Trophoblast cell (in vitro differentiated cells and primary cell): ENCODE measurements around the gene MLYCD.
A peak's percentile ranks its signal among the peaks of the same experiment; 100 is the strongest.

Experiments
- DNase-seq, 2 donors: peaks; one replicate each; pipeline ENCODE4 v3.0.0-alpha.2; 2016
- H2AFZ ChIP-seq: 2 replicates; pipeline ENCODE4 v1.6.1; 2013; ENCODE audit warnings: low read length, moderate library complexity, mild to moderate bottlenecking; ENCODE audit not compliant: insufficient read depth, poor library complexity
- H2AK5ac ChIP-seq: 2 replicates; pipeline ENCODE4 v1.6.1; 2013; ENCODE audit warnings: mild to moderate bottlenecking, low read length
- H2BK120ac ChIP-seq: 2 replicates; pipeline ENCODE4 v1.6.1; 2013; ENCODE audit warnings: low read length, mild to moderate bottlenecking, moderate library complexity; ENCODE audit not compliant: insufficient read depth, poor library complexity
- H2BK12ac ChIP-seq: 2 replicates; pipeline ENCODE4 v1.6.1; 2013; ENCODE audit warnings: mild to moderate bottlenecking, low read length, moderate library complexity
- H2BK5ac ChIP-seq: 2 replicates; pipeline ENCODE4 v1.6.1; 2013; ENCODE audit warnings: low read length, low read depth, moderate library complexity, mild to moderate bottlenecking; ENCODE audit not compliant: poor library complexity
- H3K14ac ChIP-seq: 2 replicates; pipeline ENCODE4 v1.6.1; 2013; ENCODE audit warnings: mild to moderate bottlenecking, low read length
- H3K18ac ChIP-seq: 2 replicates; pipeline ENCODE4 v1.6.1; 2013; ENCODE audit warnings: mild to moderate bottlenecking, low read length
- H3K23ac ChIP-seq: 2 replicates; pipeline ENCODE4 v1.6.1; 2013; ENCODE audit warnings: low read length
- H3K27ac ChIP-seq: 2 replicates; pipeline ENCODE4 v1.5.1; 2013; ENCODE audit warnings: low read depth, mild to moderate bottlenecking, inconsistent platforms, low read length, moderate library complexity
- H3K27me3 ChIP-seq: 2 replicates; pipeline ENCODE4 v1.6.1; 2013; ENCODE audit warnings: inconsistent platforms, mild to moderate bottlenecking, low read length, moderate library complexity; ENCODE audit not compliant: insufficient read depth
- H3K36me3 ChIP-seq, 2 experiments: 1 replicate in 1 of 2; 2 replicates in 1 of 2; pipeline ENCODE4 v1.6.1; 2013; ENCODE audit warnings: low read length in 2 of 2, mild to moderate bottlenecking in 2 of 2, moderate library complexity in 1 of 2; ENCODE audit not compliant: insufficient read depth in 2 of 2, control insufficient read depth in 1 of 2
- H3K4ac ChIP-seq: 2 replicates; pipeline ENCODE4 v1.6.1; 2013; ENCODE audit warnings: low read depth, mild to moderate bottlenecking, low read length, moderate library complexity
- H3K4me1 ChIP-seq, 2 experiments: 1 replicate in 1 of 2; 2 replicates in 1 of 2; pipeline ENCODE4 v1.6.1; 2013; ENCODE audit warnings: low read length in 2 of 2, mild to moderate bottlenecking in 2 of 2, moderate library complexity in 1 of 2; ENCODE audit not compliant: insufficient read depth in 2 of 2, control insufficient read depth in 1 of 2
- H3K4me2 ChIP-seq: 2 replicates; pipeline ENCODE4 v1.6.1; 2013; ENCODE audit warnings: inconsistent platforms, mild to moderate bottlenecking, low read length, moderate library complexity
- H3K4me3 ChIP-seq: 2 replicates; pipeline ENCODE4 v1.5.1; 2013; ENCODE audit warnings: mild to moderate bottlenecking, low read depth, low read length, inconsistent platforms
- H3K79me1 ChIP-seq: one replicate; pipeline ENCODE4 v1.6.1; 2013; ENCODE audit warnings: low read length
- H3K79me2 ChIP-seq: 2 replicates; pipeline ENCODE4 v1.6.1; 2013; ENCODE audit warnings: low read length, mild to moderate bottlenecking; ENCODE audit not compliant: control insufficient read depth, insufficient read depth, poor library complexity
- H3K9ac ChIP-seq: 2 replicates; pipeline ENCODE4 v1.6.1; 2013; ENCODE audit warnings: mild to moderate bottlenecking, low read length
- H3K9me3 ChIP-seq: 2 replicates; pipeline ENCODE4 v1.6.1; 2013; ENCODE audit warnings: low read depth, mild to moderate bottlenecking, control low read depth, inconsistent platforms, low read length; ENCODE audit not compliant: insufficient read depth
- H4K12ac ChIP-seq: 2 replicates; pipeline ENCODE4 v1.6.1; 2013; ENCODE audit warnings: low read depth, mild to moderate bottlenecking, low read length, moderate library complexity
- H4K8ac ChIP-seq: 2 replicates; pipeline ENCODE4 v1.6.1; 2013; ENCODE audit warnings: low read depth, mild to moderate bottlenecking, low read length, moderate library complexity
- H4K91ac ChIP-seq: one replicate; pipeline ENCODE4 v1.6.1; 2013; ENCODE audit warnings: low read depth, mild to moderate bottlenecking, low read length, moderate library complexity
- WGBS: extraction: QIAGEN DNeasy Blood & Tissue Kit; methylation state at CpG from one replicate; pipeline ENCODE4 v1.1.7; 2013; ENCODE audit warnings: missing lambda C conversion rate; ENCODE audit not compliant: insufficient read length, insufficient coverage; ENCODE audit errors: extremely low coverage; 5-methylcytosine and 5-hydroxymethylcytosine counted together

MLYCD gene

DNA sequence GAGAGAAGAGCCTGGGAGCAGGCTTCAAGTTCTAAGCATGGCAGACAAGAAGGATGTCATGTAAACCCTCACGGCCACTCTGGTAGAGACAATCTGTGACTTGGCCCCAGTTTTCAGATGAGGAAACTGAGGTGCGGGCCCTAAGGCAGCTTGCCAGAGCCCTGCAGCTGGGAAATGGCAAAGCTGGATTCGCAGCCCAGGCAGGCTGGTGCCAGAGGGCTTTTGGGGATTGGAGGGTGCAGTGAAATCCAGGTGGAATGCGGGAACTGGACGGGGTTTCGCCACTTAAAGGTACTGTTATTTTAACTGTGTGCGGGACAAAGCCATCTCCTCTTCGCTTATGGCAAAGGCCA is 53.6 kb downstream of the MLYCD start:
- no CpG with 5 or more reads among the region's 8 CpGs for WGBS
- Histone ChIP-seq H3K27me3 (no peaks in the 10 kb centered on the region), H2AFZ (no peak overlapping the region), H3K14ac (no peak overlapping the region), H3K18ac (no peak overlapping the region), H3K36me3 (no peaks in the 10 kb centered on the region), H3K9ac (no peak overlapping the region), H2AK5ac (no peak overlapping the region), H2BK12ac (peak overlapping the region; percentile 16), H3K4me1 (peaks cover 9 to 16% of the 10 kb centered on the region in 2 experiments), H4K12ac (peak overlapping the region; percentile 32), H3K79me2 (peaks cover 2% of the 10 kb centered on the region), H3K4me2 (peak overlapping the region; percentile 25), H2BK120ac (no peak overlapping the region), H3K4me3 (no peak overlapping the region), H4K91ac (peak overlapping the region; percentile 29), H3K23ac (no peak overlapping the region), H2BK5ac (no peak overlapping the region), H3K27ac (no peak overlapping the region), H3K9me3 (peaks cover 3% of the 10 kb centered on the region), H3K79me1 (peaks cover 5% of the 10 kb centered on the region), H4K8ac (no peak overlapping the region), H3K4ac (no peak overlapping the region)
- DNase-seq = no peak

- Histone ChIP-seq H4K91ac (peak within 1 kb of the TSS; percentile 45), H2AFZ (peak within 1 kb of the TSS; percentile 57), H3K27ac (no peak within 1 kb of the TSS), H3K27me3 (no peaks in the 10 kb centered on the region), H3K79me2 (peaks cover 2% of the 10 kb centered on the region), H2AK5ac (peak within 1 kb of the TSS; percentile 33), H4K8ac (peak within 1 kb of the TSS; percentile 50), H3K4me3 (peak within 1 kb of the TSS; percentile 52), H2BK5ac (peak within 1 kb of the TSS; percentile 54), H3K4me1 (peaks cover 9 to 16% of the 10 kb centered on the region in 2 experiments), H3K18ac (peak within 1 kb of the TSS; percentile 33), H3K14ac (peak within 1 kb of the TSS; percentile 33), H3K9ac (no peak within 1 kb of the TSS), H3K4ac (no peak within 1 kb of the TSS), H2BK12ac (peak within 1 kb of the TSS; percentile 56), H2BK120ac (peak within 1 kb of the TSS; percentile 41), H4K12ac (peak within 1 kb of the TSS; percentile 46), H3K36me3 (no peaks in the 10 kb centered on the region), H3K9me3 (peaks cover 1% of the 10 kb centered on the region), H3K79me1 (peaks cover 5% of the 10 kb centered on the region), H3K23ac (no peak within 1 kb of the TSS), H3K4me2 (peak within 1 kb of the TSS; percentile 72)
- no CpG with 5 or more reads among the region's 30 CpGs for WGBS
- peak; percentile 84 to 88 for DNase-seq
These were observed 54.3 kb downstream of the MLYCD start, which contains the start of gene OSGIN1 for GRCh38 chr16:83952940-83953795. OSGIN1 (plus strand) TSS chr16:83953240; CDS start chr16:83957672, 4,432 bp downstream.

DNA sequence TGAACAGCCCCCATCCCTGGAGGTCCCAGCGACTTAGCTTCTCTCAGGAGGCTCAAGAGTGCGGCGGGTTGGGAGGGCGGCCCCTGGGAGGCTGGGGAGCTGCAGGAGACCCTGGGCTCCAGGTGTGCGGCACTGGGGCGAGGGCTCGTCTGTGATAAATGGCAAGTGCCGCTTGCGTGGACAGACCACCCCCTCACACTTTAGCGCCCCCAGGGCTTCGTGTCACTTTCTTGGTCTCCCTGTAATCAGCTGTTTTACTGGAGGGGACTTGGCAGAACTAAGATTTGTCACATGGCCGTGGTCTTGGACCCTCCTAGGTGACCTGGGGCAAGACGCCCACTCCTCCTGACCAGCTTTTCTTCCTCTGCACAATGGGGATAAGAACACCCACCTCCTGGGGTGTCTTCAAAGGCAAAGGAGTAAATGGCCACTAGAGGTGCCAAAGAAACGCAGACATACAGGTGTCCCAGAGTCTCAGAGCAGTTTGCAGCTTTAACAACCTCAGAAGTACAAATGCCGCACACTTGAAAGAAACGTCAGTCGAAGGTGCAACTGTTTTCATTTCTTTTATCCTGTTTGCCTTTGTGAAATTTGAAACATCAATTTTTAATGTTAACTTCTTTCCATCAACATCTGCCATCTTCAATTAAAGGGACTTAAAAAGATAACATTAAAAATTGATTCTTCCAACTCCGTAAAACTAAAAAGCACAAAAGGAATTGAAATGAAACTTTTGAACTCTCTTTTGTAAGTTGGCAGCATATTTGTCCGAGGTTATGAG is 55.1 kb downstream of the MLYCD start:
- H4K12ac ChIP-seq = peak overlapping the region; percentile 46
- peak overlapping the region; percentile 52 for H3K4me3 ChIP-seq
- peaks cover 1% of the 10 kb centered on the region for H3K9me3 ChIP-seq
- peak overlapping the region; percentile 33 for H2AK5ac ChIP-seq
- H3K4me2 ChIP-seq = peak overlapping the region; percentile 72
- peaks cover 9 to 16% of the 10 kb centered on the region in 2 experiments for H3K4me1 ChIP-seq
- H2AFZ ChIP-seq = peak overlapping the region; percentile 57
- no peak overlapping the region for H3K18ac ChIP-seq
- peaks cover 5% of the 10 kb centered on the region for H3K79me1 ChIP-seq
- no peaks in the 10 kb centered on the region for H3K36me3 ChIP-seq
- H4K91ac ChIP-seq = peak overlapping the region; percentile 45
- no peak overlapping the region for H3K9ac ChIP-seq
- peak overlapping the region; percentile 33 for H3K14ac ChIP-seq
- peak overlapping the region; percentile 50 for H4K8ac ChIP-seq
- peak overlapping the region; percentile 20 for H2BK120ac ChIP-seq
- WGBS = no CpG with 5 or more reads among the region's 19 CpGs
- H3K23ac ChIP-seq = no peak overlapping the region
- peaks cover 2% of the 10 kb centered on the region for H3K79me2 ChIP-seq
- no peak overlapping the region for H2BK5ac ChIP-seq
- H2BK12ac ChIP-seq = peak overlapping the region; percentile 56
- H3K4ac ChIP-seq = no peak overlapping the region
- peak; percentile 32 to 45 for DNase-seq
- no peak overlapping the region for H3K27ac ChIP-seq
- H3K27me3 ChIP-seq = no peaks in the 10 kb centered on the region

- peak; percentile 19 to 20 for DNase-seq
These were observed 55.7 kb downstream of the MLYCD start for GRCh38 chr16:83954577-83955016.

More at GRCh38 chr16:83954577-83955016, 55.7 kb downstream of the MLYCD start:
- Histone ChIP-seq H3K4me2 (peak overlapping the region; percentile 14), H4K12ac (no peak overlapping the region), H3K18ac (peak overlapping the region; percentile 7), H3K27me3 (no peaks in the 10 kb centered on the region), H3K36me3 (no peaks in the 10 kb centered on the region), H4K91ac (peak overlapping the region; percentile 1), H3K27ac (no peak overlapping the region), H3K79me1 (peaks cover 5% of the 10 kb centered on the region), H2AFZ (no peak overlapping the region), H2BK12ac (no peak overlapping the region), H3K9me3 (peaks cover 1% of the 10 kb centered on the region), H3K4me3 (no peak overlapping the region), H4K8ac (peak overlapping the region; percentile 3), H3K23ac (no peak overlapping the region), H3K4ac (no peak overlapping the region), H2BK120ac (no peak overlapping the region), H3K79me2 (peaks cover 2% of the 10 kb centered on the region), H2AK5ac (no peak overlapping the region), H2BK5ac (no peak overlapping the region), H3K9ac (no peak overlapping the region), H3K4me1 (peaks cover 9 to 16% of the 10 kb centered on the region in 2 experiments), H3K14ac (no peak overlapping the region)
- no CpG with 5 or more reads among the region's 9 CpGs for WGBS
